Activated CD8-positive, alpha-beta memory T cell treated with anti-CD3 and anti-CD28 coated beads for 36 hours (primary cell): Measurements from ENCODE around the gene HMGB3. TPM values are rescaled to one million over a fixed set of nuclear protein-coding genes. Genes with fewer than 3 reads are reported as not detected.

Experiments used
- CTCF ChIA-PET: fragments of 350-600 bp; sonication (Branson Sonifier 250); formaldehyde crosslinking; loops from one replicate; lab custom pipeline; 2021; ENCODE audit warnings: antibody characterized with exemption; lab: Charles Lee
- POLR2A ChIA-PET: fragments of 350-600 bp; sonication (Branson Sonifier 250); formaldehyde crosslinking; loops from one replicate; lab custom pipeline; 2021; ENCODE audit warnings: antibody characterized with exemption; lab: Charles Lee
- total RNA-seq, 2 experiments: library from RNA; stranded (reverse); gene quantifications; one replicate each; pipeline ENCODE4 v1.2.3, GENCODE V29; 2021

Gene HMGB3
- total RNA-seq, 2 experiments from 2014 or later: 32.0 to 33.2 TPM

DNA sequence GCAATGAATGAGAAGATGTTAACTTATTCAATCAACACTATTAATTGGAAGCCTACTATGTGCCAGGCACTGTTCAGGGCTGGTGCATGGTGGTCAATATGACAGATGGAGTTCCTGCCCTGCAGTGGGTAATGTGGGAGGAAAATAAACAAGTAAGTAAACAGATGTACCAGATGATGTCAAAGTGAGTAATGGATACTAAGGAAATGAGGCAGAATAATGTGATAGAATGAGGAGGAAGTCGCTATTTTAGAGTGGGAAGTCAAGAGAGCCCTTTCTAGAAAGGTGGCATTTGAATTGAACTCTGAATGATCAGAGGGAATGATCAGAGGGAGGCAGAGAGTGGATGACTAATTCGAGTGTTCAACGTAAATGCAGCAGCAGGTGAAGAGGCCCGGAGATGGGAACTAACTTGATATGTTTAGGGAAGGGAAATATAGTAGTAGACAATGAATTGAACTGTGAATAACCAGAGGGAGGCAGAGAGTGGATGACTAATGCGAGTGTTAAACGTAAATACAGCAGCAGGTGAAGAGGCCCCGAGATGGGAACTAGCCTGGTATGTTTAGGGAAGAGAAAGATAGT, 48.3 kb downstream of the HMGB3 start:
- CTCF ChIA-PET: no interaction called here
- POLR2A ChIA-PET: no interaction called here

- POLR2A ChIA-PET: no interaction called here
These were observed 56.2 kb downstream of the HMGB3 start for GRCh38 chrX:151039351-151039750.

More at GRCh38 chrX:151039351-151039750, 56.2 kb downstream of the HMGB3 start:
- CTCF ChIA-PET: no interaction called here

Other genes starting within 250 kb of the HMGB3 start
- 10 to 100 TPM; 12.6 to 14.3 TPM for gene CD99L2, start 84.7 kb upstream of the HMGB3 start, total RNA-seq
- not detected for gene GPR50, start 193.2 kb downstream of the HMGB3 start, total RNA-seq